GM23338 (cell line): Measurements from ENCODE around the gene USP21. TPM values are rescaled to one million over a fixed set of nuclear protein-coding genes. Genes with fewer than 3 reads are reported as not detected.

Experiments
- ATAC-seq: fragments of 200-7000 bp; cut with Tn5 transposase; 3 replicates; pipeline ENCODE4 v1.9.1; 2020
- DNase-seq: peaks from one replicate; pipeline ENCODE4 v3.0.0-alpha.2; 2015; ENCODE audit warnings: low spot score
- H2AFZ ChIP-seq: fragments of 200-600 bp; sonication (generic); 2 replicates; pipeline ENCODE4 v1.8.0; 2016; ENCODE audit warnings: antibody characterized with exemption, mild to moderate bottlenecking, moderate library complexity
- H3F3A ChIP-seq: fragments of 200-600 bp; sonication (generic); replicated peaks from 2 replicates; pipeline ENCODE4 v1.8.0; 2017; ENCODE audit warnings: antibody characterized with exemption, mixed run types, low read depth
- H3K27ac ChIP-seq: fragments of 200-600 bp; sonication (generic); 2 replicates; pipeline ENCODE4 v1.6.1; 2016; ENCODE audit warnings: low read depth
- H3K27me3 ChIP-seq: fragments of 200-600 bp; sonication (generic); 2 replicates; pipeline ENCODE4 v1.8.0; 2016; ENCODE audit warnings: mild to moderate bottlenecking, mixed run types, moderate library complexity; ENCODE audit not compliant: insufficient read depth
- H3K36me3 ChIP-seq: fragments of 200-600 bp; sonication (generic); 2 replicates; pipeline ENCODE4 v1.8.0; 2016; ENCODE audit warnings: mild to moderate bottlenecking; ENCODE audit not compliant: insufficient read depth
- H3K4me1 ChIP-seq: fragments of 200-600 bp; sonication (generic); 2 replicates; pipeline ENCODE4 v1.8.0; 2016; ENCODE audit warnings: mild to moderate bottlenecking, moderate library complexity; ENCODE audit not compliant: insufficient read depth
- H3K4me2 ChIP-seq: fragments of 200-600 bp; sonication (generic); 2 replicates; pipeline ENCODE4 v1.7.1; 2017; ENCODE audit warnings: mixed run types
- H3K4me3 ChIP-seq: fragments of 200-600 bp; sonication (generic); 2 replicates; pipeline ENCODE4 v1.6.1; 2016; ENCODE audit warnings: mixed run types
- H3K79me2 ChIP-seq: fragments of 200-600 bp; sonication (generic); replicated peaks from 2 replicates; pipeline ENCODE4 v1.8.0; 2017; ENCODE audit warnings: mild to moderate bottlenecking; ENCODE audit not compliant: insufficient read depth
- H3K9me2 ChIP-seq: fragments of 200-600 bp; sonication (generic); 2 replicates; pipeline ENCODE4 v1.8.0; 2017; ENCODE audit not compliant: insufficient read depth
- H4K20me1 ChIP-seq: fragments of 200-600 bp; sonication (generic); replicated peaks from 2 replicates; pipeline ENCODE4 v1.8.0; 2017; ENCODE audit warnings: mild to moderate bottlenecking; ENCODE audit not compliant: insufficient read depth
- H3K27ac Mint-ChIP-seq: 2 replicates; pipeline ENCODE4 v1.8.0; 2020; ENCODE audit warnings: inconsistent platforms, mild to moderate bottlenecking, moderate library complexity, mixed read lengths
- H3K27me3 Mint-ChIP-seq: 3 replicates; pipeline ENCODE4 v1.8.0; 2022; ENCODE audit warnings: low read depth, mild to moderate bottlenecking, moderate library complexity, mixed read lengths, inconsistent platforms; ENCODE audit not compliant: insufficient read depth, poor library complexity
- H3K36me3 Mint-ChIP-seq: 3 replicates; pipeline ENCODE4 v1.8.0; 2021; ENCODE audit warnings: low read depth, mild to moderate bottlenecking, inconsistent platforms, moderate library complexity, mixed read lengths
- H3K4me1 Mint-ChIP-seq: 3 replicates; pipeline ENCODE4 v1.8.0; 2020; ENCODE audit warnings: mild to moderate bottlenecking, inconsistent platforms, mixed read lengths
- H3K4me3 Mint-ChIP-seq: 3 replicates; pipeline ENCODE4 v1.8.0; 2021; ENCODE audit warnings: moderate library complexity, mild to moderate bottlenecking, inconsistent platforms, mixed read lengths
- H3K9me3 Mint-ChIP-seq: 3 replicates; pipeline ENCODE4 v1.8.0; 2020; ENCODE audit warnings: moderate library complexity, mild to moderate bottlenecking, inconsistent platforms, mixed read lengths
- CREB1 ChIP-seq: fragments of 250-450 bp; sonication (Bioruptor Pico); IDR thresholded peaks from 2 replicates; pipeline ENCODE4 v1.5.0; 2020; ENCODE audit warnings: low read depth, mild to moderate bottlenecking, moderate library complexity
- EZH2 ChIP-seq: fragments of 200-600 bp; sonication (generic); IDR thresholded peaks from one replicate; pipeline ENCODE4 v1.8.0; 2017; ENCODE audit warnings: antibody characterized with exemption, mild to moderate bottlenecking, low read depth; ENCODE audit not compliant: unreplicated experiment
- EZH2phosphoT487 ChIP-seq: fragments of 200-600 bp; sonication (generic); IDR thresholded peaks from one replicate; pipeline ENCODE4 v1.8.1; 2018; ENCODE audit warnings: antibody characterized with exemption; ENCODE audit not compliant: unreplicated experiment
- JUNB ChIP-seq: IDR thresholded peaks from one replicate; pipeline ENCODE4 v1.6.1; 2016; ENCODE audit warnings: antibody characterized with exemption; ENCODE audit not compliant: unreplicated experiment
- NANOG ChIP-seq: IDR thresholded peaks from 2 replicates; pipeline ENCODE4 v1.6.1; 2016; ENCODE audit warnings: antibody characterized with exemption, borderline replicate concordance
- POLR2AphosphoS5 ChIP-seq: IDR thresholded peaks from 2 replicates; pipeline ENCODE4 v1.6.1; 2016; ENCODE audit warnings: antibody characterized with exemption, low read depth
- STAT1 ChIP-seq: IDR thresholded peaks from one replicate; pipeline ENCODE4 v1.6.1; 2016; ENCODE audit warnings: antibody characterized with exemption; ENCODE audit not compliant: unreplicated experiment
- ZNF114 ChIP-seq: fragments of 250-450 bp; sonication (Bioruptor Pico); IDR thresholded peaks from 2 replicates; pipeline ENCODE4 v1.5.0; 2020; ENCODE audit warnings: mild to moderate bottlenecking, moderate library complexity
- ZNF331 ChIP-seq: fragments of 250-450 bp; sonication (Bioruptor Pico); IDR thresholded peaks from 2 replicates; pipeline ENCODE4 v1.5.0; 2020; ENCODE audit warnings: low read depth, mild to moderate bottlenecking, moderate library complexity
- ZNF462 ChIP-seq: fragments of 250-450 bp; sonication (Bioruptor Pico); IDR thresholded peaks from 2 replicates; pipeline ENCODE4 v1.5.0; 2020; ENCODE audit warnings: mild to moderate bottlenecking, moderate library complexity
- polyA plus RNA-seq: library from polyadenylated mRNA; unstranded; fragments of >200 nt; fragmentation: Nextera tagmentation; extraction: Ambion mirVana; gene quantifications from 2 replicates; pipeline ENCODE4 v1.2.1, GENCODE V29; 2016
- total RNA-seq: library from RNA; depleted of rRNA; stranded (reverse); fragments of >200 nt; shearing (Covaris generic); gene quantifications from 2 replicates; pipeline ENCODE4 v1.2.3, GENCODE V29; 2014
- TF ChIP-seq, protein P1 (sequence below), 2 experiments: fragments of 200-600 bp in 1 of 2; sonication (generic) in 1 of 2; conservative IDR thresholded peaks; 2 replicates each; pipeline versions ENCODE4 v1.5.1 to v1.6.1; 2016 to 2017; ENCODE audit warnings: antibody characterized with exemption in 2 of 2, low read depth in 2 of 2, mild to moderate bottlenecking in 2 of 2, moderate library complexity in 1 of 2
- TF ChIP-seq, protein P2 (sequence below): IDR thresholded peaks from 2 replicates; pipeline ENCODE4 v1.6.1; 2016; ENCODE audit warnings: antibody characterized with exemption
- TF ChIP-seq, protein P3 (sequence below): IDR thresholded peaks from one replicate; pipeline ENCODE4 v1.6.1; 2018; ENCODE audit warnings: antibody characterized with exemption; ENCODE audit not compliant: unreplicated experiment

The USP21 gene
- total and polyA plus RNA-seq, 2 experiments from 2014 or later: 17.9 to 25.6 TPM

GRCh38 chr1:161201836-161202712, 42.8 kb downstream of the USP21 start, which contains the start of gene NDUFS2:
Gene NDUFS2 (plus strand): TSS chr1:161202367. CDS start chr1:161202386, 19 bp downstream.
- Mint-ChIP-seq H3K9me3 (no peaks in the 10 kb centered on the region; the same call in 2 of the 3 replicates), H3K36me3 (peaks cover 35% of the 10 kb centered on the region), H3K27ac (peak within 1 kb of the TSS; percentile 98), H3K4me3 (peak within 1 kb of the TSS; percentile 89), H3K27me3 (peaks cover 17% of the 10 kb centered on the region), H3K4me1 (peaks cover 52% of the 10 kb centered on the region)
- H3K4me2 ChIP-seq: peak within 1 kb of the TSS; percentile 85
- H3K27me3 ChIP-seq: no peaks in the 10 kb centered on the region
- peak within 1 kb of the TSS; percentile 57 for H2AFZ ChIP-seq
- H4K20me1 ChIP-seq: no peaks in the 10 kb centered on the region; the same call in 1 of the 2 replicates
- peaks cover 11% of the 10 kb centered on the region for H3K36me3 ChIP-seq
- DNase-seq (peak; percentile 100), ATAC-seq (peak; percentile 73)
- no peaks in the 10 kb centered on the region for H3K9me2 ChIP-seq
- peak within 1 kb of the TSS; percentile 99 for H3K27ac ChIP-seq
- H3K79me2 ChIP-seq: peaks cover 32% of the 10 kb centered on the region
- TF ChIP-seq JUNB (no peak), ZNF462 (no peak), EZH2 (no peak), EZH2phosphoT487 (no peak), CREB1 (CRISPR knock-in tag) (peak; percentile 74), STAT1 (no peak), ZNF114 (CRISPR knock-in tag) (no peak), NANOG (0 out of 2 replicates have a peak, but pooled peaks have one; percentile 32), ZNF331 (no peak), POLR2AphosphoS5 (peak; percentile 89)
- TF ChIP-seq, protein P1, sequence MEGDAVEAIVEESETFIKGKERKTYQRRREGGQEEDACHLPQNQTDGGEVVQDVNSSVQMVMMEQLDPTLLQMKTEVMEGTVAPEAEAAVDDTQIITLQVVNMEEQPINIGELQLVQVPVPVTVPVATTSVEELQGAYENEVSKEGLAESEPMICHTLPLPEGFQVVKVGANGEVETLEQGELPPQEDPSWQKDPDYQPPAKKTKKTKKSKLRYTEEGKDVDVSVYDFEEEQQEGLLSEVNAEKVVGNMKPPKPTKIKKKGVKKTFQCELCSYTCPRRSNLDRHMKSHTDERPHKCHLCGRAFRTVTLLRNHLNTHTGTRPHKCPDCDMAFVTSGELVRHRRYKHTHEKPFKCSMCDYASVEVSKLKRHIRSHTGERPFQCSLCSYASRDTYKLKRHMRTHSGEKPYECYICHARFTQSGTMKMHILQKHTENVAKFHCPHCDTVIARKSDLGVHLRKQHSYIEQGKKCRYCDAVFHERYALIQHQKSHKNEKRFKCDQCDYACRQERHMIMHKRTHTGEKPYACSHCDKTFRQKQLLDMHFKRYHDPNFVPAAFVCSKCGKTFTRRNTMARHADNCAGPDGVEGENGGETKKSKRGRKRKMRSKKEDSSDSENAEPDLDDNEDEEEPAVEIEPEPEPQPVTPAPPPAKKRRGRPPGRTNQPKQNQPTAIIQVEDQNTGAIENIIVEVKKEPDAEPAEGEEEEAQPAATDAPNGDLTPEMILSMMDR (conservative IDR thresholded peaks at IDR 0.05; ENCODE audit: low read depth in 2 of 2): peak; percentile 50 to 52
- TF ChIP-seq, protein P2, sequence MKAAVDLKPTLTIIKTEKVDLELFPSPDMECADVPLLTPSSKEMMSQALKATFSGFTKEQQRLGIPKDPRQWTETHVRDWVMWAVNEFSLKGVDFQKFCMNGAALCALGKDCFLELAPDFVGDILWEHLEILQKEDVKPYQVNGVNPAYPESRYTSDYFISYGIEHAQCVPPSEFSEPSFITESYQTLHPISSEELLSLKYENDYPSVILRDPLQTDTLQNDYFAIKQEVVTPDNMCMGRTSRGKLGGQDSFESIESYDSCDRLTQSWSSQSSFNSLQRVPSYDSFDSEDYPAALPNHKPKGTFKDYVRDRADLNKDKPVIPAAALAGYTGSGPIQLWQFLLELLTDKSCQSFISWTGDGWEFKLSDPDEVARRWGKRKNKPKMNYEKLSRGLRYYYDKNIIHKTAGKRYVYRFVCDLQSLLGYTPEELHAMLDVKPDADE: peak; percentile 98
- TF ChIP-seq, protein P3, sequence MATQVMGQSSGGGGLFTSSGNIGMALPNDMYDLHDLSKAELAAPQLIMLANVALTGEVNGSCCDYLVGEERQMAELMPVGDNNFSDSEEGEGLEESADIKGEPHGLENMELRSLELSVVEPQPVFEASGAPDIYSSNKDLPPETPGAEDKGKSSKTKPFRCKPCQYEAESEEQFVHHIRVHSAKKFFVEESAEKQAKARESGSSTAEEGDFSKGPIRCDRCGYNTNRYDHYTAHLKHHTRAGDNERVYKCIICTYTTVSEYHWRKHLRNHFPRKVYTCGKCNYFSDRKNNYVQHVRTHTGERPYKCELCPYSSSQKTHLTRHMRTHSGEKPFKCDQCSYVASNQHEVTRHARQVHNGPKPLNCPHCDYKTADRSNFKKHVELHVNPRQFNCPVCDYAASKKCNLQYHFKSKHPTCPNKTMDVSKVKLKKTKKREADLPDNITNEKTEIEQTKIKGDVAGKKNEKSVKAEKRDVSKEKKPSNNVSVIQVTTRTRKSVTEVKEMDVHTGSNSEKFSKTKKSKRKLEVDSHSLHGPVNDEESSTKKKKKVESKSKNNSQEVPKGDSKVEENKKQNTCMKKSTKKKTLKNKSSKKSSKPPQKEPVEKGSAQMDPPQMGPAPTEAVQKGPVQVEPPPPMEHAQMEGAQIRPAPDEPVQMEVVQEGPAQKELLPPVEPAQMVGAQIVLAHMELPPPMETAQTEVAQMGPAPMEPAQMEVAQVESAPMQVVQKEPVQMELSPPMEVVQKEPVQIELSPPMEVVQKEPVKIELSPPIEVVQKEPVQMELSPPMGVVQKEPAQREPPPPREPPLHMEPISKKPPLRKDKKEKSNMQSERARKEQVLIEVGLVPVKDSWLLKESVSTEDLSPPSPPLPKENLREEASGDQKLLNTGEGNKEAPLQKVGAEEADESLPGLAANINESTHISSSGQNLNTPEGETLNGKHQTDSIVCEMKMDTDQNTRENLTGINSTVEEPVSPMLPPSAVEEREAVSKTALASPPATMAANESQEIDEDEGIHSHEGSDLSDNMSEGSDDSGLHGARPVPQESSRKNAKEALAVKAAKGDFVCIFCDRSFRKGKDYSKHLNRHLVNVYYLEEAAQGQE: peak; percentile 18
- peak within 1 kb of the TSS; percentile 66 for H3K4me3 ChIP-seq
- peaks cover 35% of the 10 kb centered on the region; the same call in 1 of the 2 replicates for H3F3A ChIP-seq
- peaks cover 46% of the 10 kb centered on the region for H3K4me1 ChIP-seq
